Effector CD8-positive, alpha-beta T cell (primary cell): Measurements from ENCODE around the gene SFRP2.

Source experiments
- DNase-seq: peaks from one replicate; lab custom pipeline; 2025; lab: John Stamatoyannopoulos, UW

SFRP2 gene

DNA sequence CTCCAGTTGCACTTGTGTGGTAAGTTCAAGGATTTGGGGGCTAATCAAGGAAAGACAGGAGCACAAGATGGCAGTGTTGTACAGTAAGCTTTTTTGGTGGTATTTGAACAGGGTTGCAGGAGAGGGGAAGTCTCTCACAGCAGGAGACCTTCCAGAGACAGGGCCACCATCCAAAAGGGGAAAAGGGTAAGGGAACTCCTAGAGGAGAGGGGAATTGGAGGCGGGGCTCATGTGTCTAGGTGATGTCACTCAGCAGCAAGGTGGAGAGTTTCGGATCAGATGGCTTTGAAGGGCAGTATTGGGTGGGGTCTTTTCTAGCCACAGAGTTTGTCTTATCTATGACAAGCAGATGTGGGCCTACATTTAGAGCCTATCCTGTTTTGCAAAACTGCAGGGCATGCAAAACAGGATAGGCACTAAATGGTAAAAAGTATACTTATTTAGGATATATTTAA lies 15.6 kb downstream of the SFRP2 start:
- no peak for DNase-seq

DNA sequence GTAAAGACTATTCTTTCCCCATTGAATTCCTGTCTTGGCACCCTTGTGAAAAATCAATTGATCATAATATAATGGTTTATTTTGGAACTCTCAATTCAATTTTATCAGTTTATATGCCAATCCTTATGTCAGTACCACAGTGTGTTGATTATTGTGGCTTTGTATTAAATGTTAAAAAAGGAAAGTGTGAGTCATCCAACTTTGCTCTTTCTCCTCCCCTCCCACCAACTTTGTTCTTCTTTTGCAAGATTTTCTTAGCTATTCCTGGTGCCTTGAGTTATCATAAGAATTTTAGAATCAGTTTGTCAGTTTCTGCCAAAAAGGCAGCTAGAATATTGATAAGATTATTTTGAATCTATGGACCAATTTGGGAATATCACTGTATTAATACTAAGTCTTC lies 17.8 kb downstream of the SFRP2 start:
- no peak for DNase-seq

DNA sequence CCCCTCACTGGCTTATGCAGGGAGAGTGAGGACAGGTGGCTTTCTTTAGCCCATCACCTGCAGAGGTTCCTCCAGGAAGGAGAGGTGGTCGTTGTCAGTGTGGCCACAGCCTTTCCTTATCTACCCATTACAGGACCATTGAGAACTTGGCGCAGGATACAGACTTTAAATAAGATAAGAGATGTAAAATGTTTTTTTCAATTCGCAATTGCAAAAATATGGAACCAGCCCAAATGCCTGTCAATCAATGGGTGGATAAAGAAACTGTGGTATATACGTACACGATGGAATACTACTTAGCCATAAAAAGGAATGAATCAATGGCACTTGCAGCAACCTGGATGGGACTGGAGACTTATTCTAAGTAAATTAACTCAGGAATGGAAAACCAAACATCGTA lies 22.1 kb downstream of the SFRP2 start:
- no peak for DNase-seq

DNA sequence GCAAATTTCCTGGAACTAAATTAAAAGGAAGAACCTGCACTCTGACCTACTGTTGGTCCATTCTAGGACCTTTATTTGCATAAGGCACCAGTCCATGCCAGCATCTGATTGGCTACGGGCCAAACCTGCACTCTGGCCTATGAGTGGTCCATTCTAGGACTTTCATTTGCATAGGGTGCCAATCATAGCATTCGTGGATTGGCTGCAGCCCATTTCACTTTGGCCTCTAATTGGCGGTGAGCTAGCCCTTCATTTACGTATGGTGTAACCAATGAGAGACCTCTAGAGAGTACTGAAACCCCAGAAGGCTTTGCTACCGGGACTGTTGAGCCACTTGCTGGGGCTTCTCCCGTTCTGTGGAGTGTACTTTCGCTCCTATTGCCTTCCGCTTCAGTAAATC lies 23.0 kb downstream of the SFRP2 start:
- DNase-seq, result no peak

DNA sequence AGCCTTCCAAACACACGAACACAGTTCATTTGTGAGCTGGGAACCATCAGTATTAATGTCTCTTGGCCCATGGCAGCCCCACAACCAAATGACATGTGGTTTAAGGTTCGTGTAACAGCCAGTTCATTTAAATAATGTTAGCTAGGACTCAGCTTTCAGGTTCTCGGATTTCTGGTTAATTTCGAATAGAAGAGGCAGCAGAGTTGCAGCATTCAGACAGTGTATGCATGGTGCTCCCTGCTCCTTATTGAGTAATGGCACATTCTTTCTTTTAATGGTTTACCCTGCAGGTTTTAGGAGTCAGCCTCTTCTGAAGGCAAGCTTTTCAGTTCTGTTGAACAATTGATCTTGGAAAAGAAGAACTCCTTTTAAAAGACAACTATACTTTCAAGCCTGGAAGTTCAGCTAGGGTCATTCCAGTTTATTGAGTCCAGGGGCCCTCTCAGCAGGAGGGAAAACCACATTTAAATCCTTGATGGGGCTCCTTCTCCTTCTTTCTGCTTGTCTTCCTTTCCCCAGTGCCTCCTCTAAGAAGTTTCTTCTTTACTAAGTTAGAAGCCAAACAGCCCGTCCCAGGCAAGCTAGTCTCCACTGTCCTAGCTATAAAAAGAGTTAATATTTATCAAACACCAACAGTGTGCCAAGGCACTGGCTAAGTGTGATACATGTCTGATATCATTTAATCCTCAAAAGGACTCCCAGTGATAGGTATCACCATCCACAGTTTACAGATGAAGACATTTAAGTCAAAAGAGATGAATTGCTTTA lies 24.1 kb downstream of the SFRP2 start:
- no peak for DNase-seq

DNA sequence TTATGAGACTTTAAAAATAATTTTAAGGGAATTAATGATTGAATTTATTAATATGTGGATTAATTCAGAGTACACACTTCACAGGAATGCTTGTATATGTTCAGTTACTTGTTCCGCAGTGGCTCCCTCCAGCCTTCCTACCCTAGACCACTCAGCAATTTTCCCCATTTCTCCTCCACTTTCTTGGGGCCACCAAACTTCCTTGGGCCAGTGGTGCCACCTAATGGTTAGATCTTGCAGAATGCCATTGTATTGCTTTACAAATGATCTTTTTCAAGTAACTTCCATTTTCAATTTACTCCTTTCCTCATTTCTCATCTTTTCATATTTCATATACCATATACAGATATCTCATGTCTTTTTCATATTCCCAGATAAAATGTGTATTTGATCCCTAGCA lies 25.5 kb downstream of the SFRP2 start:
- DNase-seq, result no peak

DNA sequence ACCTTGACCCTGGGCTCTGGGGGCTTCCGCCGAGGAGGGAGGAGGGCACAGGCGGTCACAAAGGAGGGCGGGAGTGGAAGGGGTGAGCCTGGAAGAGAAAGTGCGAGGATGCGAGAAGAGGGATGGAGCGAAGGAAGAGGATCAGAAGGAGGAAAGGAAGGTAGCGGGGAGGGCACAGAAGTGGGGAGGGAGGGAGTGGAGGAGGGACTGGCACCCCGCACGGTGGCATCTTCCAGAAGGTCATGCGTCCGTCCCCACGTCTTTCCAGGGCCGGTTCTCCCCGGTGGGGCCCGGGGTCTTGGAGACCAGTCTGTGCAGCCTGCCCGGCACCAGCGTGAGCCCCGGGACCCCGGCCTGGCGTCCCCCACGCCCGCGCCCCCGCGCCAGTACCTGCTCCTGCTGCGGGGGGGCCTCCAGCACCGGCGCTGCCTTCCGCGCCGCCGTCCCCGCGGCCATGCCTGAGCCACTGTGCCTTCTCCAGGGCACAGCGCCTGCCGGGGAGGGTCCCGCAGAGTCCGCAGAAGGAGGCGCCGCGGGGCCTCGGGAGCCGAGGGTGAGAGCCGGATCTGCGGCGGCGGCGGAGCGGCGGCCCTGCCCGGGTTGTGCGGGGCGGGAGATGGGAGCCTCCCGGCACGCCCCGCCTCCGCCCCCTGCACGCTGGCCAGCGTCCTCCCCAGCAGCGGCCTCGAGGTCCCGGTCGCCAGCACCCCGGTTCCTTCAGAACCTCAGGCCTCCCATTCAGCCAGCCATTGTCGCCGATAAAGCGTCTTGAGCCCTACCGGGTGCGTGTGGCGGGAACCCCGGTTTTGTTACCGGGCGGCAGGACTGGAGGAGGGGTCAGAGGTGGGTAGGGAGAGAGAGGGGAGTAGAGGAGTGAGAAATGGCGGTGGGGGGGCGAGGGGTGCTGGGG lies 29.2 kb downstream of the SFRP2 start, which contains the start of gene RNF175:
Gene RNF175, minus strand, starts transcription at position 618 of the 910 bp plus-strand sequence. Its CDS starts 162 bp downstream, at position 456.
- DNase-seq, result no peak

DNA sequence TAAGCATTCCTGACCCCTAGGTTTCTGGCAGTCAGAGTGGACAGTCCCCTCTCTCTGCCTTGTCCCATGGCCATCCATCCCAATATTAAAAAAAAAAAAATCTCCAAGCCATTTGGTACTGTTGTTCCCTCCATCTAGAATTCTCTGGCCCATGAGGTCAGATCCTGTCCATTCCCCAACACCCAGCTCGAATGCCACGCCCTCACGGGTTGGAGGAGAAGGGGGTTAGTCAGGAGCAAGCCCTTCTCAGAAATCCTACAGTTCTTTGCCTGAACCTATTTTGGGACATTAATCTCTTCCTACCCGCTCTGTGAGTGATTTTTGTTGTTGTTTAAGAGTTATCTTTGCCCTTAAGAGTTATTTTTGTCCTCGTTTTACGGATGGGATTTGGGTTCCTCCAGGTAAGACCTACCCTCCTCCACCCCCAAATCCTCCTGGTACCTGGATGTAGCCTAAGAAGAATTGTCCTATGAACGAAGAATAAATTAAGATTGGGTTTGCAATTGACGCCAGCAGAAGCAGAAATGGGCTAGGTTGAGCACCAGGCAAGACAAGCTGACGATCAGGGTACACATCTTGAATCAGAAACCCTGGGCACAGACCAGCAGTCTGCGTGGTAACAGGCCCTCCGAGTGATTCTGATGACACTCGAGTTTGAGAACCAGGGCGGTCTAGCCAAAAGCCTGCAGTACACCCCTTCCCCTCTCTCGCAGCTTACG lies 30.0 kb downstream of the SFRP2 start:
- DNase-seq, result no peak

DNA sequence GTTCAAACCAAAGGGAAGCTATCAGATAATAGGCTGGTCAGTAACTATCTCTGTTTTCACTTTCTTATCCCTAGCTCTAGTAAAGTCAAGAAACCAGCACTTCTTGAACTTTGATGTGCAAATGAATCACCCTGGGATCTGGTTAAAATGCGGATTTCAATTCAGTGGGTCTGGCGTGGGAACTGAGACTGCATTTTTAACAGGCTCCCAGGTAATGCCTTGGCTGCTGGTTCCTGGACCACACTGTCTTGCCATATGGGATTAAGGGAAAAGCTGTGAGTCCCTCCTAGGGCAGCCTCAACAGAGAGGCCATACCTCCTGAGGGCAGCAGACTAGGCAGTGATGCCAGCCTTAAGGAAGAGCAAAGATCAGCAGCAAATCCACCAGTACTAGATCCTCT lies 30.7 kb downstream of the SFRP2 start:
- DNase-seq, result no peak

DNA sequence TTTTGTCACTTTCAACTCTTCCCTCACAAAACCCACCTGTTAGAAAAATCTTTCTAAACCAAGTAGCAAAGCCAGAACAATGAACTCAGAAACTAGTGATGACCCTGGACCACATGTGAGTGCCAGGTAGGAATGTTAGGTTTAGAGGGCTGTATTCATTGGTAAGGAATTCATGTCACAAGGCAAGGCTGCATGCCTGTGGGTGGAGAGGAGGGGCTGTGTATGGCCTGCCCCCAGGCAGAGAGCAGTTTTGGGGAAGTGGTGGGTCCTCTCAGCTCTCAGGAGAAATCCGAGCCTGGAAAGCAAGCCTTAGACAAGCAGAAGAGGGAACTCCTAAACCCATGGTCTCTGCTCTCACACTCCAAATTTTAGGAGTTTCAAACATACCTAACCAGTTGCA lies 31.5 kb downstream of the SFRP2 start:
- no peak for DNase-seq

DNA sequence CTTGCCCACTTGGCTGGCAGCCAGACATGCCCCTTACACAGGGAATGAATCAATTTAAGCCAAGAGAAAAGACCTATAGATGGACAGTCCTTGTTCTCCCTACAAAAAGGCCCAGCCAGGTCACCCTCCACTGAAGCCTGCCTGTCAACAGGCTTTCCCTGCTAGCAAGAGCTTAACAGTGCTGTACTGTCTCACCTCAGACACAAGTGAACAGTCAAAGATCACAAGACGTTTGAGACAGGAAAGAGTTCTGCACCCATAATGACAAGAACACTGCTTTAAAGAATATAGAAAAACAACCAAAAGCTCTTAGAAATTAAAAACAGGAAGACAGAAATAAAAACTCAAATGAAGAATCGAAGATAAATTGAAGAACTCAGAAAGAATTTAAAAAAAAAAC lies 33.7 kb downstream of the SFRP2 start:
- no peak for DNase-seq

DNA sequence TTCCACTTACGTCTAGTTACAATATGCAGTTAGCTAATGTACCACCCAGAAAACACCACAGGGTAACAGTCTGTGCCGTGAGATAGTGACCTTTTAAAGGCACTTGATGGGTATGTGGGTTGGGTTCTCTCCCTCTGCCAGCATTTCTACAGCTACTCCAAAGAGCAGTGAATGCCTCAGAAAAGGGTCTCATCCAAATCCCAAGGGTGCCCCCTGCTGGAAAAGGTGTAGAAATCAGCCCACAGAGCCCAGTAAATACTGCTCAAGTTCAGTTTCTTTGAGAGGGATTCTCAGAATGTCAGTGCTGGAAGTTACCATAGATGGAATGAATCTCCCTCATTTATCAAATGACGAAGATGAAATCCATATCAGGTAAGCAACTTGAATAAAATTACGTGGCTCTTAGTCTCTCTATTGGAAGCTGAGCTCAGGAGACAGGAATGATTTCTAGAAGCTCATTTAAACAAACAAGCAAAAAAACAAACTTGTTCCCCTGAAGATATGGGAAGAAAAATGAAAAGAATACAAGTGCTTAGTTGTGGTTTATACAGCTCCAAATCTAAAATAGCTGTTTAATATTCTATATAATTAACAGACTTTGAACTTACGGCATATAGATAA lies 38.6 kb downstream of the SFRP2 start:
- DNase-seq, result peak; percentile 23

DNA sequence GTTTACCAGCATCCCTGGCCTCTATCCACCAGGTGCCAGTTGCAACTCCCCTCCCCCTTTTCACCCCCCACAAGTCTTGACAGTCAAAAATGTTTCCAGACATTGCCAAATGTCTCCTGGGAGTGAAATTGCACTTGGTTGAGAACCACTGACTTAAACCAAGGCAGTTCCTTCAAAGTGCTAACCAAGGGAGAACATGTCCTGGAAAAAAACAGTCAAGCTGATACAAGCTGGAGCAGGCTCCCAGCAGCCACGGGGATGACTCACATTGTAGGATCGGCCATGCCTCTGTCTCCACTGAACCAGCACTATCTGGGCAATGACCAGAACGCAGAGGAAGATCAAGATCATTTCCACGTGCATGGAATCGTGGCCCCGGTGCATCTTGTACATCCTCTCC lies 40.5 kb downstream of the SFRP2 start:
- no peak for DNase-seq

DNA sequence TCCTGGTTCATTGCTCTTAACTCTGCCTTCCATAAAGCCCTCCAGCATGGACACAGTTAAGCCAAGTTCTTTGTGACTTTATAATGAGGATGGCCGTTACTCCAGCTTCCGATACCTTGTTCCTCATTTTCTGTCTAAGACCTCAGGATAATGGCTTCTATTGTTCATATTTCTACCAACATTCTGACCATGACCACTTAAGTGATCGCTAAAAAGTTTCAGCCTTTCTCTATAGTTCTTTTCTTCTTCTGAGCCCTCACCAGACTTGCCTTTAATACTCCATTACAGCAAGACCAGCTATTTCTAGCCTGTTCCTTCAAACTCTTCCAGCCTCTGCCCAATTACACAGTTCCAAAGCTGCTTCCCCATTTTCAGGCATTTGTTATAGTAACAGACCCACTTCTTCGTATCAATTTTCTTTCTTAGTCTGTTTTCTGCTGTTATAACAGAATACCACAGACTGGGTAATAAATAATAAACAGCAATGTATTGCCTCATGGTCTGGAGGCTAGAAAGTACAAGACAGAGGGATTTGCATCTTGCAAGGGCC lies 41.4 kb downstream of the SFRP2 start:
- DNase-seq, result no peak

DNA sequence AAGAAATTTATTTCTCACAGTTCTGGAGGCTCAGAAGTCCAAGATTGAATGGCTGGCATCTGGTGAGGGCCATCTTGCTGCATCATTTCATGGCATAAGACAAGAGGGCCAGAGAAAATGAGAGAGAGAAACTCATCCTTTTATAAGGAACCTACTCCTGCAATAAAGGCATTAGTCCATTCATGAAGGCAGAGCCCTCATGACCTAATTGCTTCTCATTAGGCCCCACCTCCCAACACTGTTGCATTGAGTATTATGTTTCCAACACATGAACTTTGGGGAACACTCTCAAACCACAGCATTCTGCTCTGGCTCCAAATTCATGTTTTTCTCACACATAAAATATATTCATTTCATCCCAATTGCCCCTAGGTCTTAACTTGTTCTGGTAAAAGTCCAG lies 43.2 kb downstream of the SFRP2 start:
- DNase-seq, result no peak

DNA sequence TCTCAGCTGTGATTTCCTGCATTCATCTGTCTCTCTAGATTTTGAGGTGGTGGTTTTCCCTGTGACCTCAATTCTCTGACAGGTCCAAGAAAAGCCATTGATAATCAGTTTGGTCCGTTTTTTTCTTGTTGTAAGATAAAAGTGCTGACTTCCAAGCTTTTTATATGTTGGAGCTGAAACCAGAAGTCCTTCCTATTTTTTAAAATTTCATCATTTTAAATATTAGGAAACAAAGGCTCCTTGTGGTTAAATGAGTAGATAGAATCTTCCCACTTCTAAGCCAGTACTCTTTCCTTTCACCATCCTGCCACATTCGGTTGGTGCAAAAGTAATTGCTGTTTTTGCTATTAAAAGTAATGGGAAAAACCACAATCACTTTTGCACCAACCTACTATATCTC lies 47.3 kb downstream of the SFRP2 start:
- DNase-seq, result no peak

DNA sequence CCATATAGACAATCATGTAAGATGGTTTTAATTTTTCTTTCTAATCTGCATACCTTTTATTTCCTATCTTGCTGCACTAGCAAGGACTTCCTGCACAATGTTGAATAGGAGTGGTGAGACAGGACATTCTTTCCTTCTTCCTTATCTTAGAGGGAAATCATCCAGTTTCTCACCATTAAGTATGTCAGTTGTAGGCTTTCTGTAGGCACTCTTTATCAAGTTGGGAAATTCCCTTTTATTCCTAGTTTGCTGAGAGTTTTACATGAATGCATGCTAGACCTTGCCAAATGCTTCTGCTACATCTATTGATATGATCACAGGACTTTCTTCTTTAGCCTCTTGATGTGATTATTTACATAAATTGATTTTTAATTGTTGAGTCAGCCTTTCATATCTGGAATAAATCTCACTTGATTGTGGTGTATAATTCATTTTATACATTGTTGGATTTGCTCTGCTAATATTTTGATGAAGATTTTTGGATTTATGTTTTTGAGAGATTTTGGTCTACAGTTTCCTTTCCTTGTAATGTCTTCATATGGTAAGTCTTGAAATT lies 52.9 kb downstream of the SFRP2 start:
- DNase-seq, result no peak

DNA sequence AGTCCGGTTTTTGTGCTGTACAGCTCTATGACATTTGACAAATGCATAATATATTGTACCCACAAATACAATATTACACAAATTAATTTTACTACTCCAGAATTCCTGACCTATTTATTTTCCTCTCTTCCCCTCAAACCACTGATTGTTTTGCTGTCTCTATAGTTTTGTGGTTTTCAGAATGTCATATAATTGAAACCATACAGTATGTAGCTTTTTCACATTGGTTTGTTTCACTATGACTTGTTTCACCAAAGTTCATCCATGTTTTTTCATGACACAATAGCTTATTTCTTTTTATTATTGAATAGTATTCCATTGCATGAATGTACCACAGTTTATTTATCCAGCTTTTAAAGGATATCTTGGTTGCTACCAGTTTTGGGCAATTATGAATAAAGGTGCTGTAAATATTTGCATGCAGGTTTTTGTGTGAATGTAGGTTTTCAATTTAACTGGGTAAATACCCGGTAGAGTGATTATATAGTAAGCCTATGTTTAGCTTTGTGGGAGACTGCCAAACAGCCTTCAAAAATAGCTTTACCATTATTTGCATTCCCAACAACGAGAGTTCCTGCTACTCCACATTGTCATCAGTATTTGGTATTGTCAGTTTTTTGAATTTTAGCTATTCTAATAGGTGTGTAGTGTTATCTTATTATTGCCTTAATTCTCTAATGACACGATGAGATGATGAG lies 55.0 kb downstream of the SFRP2 start:
- DNase-seq, result no peak

DNA sequence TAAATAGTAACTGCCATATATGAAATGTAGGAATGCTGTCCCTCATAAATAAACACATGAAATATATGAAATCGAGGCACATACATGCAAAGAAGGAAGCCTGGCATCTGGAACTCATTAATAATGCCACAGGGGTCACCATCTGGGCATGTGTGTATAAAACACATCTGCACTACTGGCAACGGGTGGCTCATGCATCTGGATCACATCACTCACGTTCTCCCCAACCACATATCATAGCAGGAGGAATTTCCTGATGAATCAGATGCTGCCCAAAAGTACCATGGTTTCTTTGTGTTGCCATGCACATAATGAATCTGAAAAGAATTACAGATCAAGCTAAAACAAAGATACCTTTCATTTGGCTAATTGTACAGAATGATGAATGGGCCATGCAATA lies 57.6 kb downstream of the SFRP2 start:
- no peak for DNase-seq
